GM18867 (cell line): ENCODE results near the gene PWWP2B.

Experiments
- ATAC-seq: cut with Tn5 transposase; IDR thresholded peaks from one replicate; pipeline ENCODE4 v1.9.1; 2021; ENCODE audit warnings: mild to moderate bottlenecking, moderate library complexity; ENCODE audit not compliant: unreplicated experiment

Gene PWWP2B

DNA sequence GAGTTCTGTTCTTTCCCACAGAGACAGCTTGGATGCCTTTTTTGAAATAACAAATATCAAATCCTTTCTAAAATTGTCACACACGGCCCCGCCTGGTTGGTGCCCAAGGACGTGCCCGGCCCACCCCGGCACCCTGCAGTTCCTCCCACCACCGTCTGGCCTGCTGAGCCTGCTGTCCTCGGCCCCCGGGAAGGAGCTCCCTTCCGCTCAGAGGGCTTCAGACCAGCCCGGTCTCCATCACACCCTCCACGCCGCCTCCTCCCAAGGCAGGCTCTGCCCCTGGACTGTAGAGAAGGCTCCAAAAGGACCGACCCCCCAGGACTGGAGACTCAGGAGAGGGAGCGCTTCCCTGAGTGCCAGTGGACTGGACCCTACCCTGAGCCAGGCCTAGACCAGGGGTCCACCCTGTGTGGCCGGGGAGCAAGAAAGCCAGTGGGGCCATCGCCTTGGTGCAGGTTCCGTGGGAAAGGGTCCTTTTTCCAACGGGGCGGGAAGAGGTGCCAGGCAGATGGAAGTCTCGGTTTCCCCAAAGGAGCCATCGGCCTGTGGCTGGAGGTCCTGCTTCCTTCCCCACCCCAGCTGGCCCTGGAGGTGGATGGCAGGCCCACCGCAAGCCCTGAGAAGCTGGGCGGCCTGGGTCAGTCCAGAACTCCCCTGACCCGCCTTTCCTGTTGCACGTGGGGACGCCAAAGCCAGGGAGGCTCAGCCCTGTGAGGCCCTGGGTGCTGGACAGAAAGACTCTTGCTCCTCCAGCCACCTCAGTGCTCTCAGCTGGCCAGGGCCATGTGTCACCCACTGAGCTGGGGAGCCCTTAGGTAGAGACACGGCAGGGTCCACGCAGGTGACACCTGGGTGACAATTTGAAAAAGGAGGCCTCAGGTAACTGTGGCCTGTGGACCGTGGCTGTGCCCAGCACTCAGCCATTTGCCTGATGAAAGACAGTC lies 69.8 kb downstream of the PWWP2B start:
- no peak for ATAC-seq
